Measurements from ENCODE around the gene MARCHF11. TPM values are rescaled to one million over a fixed set of nuclear protein-coding genes. Genes with fewer than 3 reads are reported as not detected.

The MARCHF11 gene
- total RNA-seq, 1 experiment from 2014 or later, result 2.1 TPM

DNA sequence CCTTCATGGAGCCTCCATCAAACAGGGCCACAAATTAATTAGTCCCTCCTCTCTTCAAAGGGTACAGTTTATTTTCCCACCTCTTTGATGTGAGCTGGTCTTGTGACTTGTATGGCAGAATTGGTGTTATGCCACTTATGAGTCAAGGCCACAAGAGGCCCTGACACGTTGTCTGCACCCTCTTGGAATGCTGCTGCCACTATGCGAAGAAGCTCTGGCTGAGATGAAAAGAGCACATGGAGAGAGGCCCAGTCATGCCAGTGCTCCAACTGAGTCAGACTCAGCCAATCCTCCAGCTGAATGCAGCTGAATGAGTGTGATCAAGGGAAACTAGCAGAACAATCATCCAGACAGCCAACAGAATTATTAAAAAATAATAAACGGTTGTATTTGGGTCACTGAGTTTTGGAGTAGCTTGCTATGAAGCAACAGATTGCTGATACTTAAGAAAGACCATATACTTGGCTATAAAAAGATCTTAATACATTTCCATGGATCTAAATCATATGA, 128.3 kb downstream of the MARCHF11 start:
- Histone ChIP-seq H3K4me3 (ENCODE audit: insufficient read depth, low read depth, low read length) (no peak overlapping the region), H3K36me3 (replicated peaks; ENCODE audit: control insufficient read depth, insufficient read depth, low read length) (no peaks in the 10 kb centered on the region), H3K27me3 (ENCODE audit: control insufficient read depth, insufficient read depth, low read length) (no peaks in the 10 kb centered on the region)
- DNase-seq, result no peak

DNA sequence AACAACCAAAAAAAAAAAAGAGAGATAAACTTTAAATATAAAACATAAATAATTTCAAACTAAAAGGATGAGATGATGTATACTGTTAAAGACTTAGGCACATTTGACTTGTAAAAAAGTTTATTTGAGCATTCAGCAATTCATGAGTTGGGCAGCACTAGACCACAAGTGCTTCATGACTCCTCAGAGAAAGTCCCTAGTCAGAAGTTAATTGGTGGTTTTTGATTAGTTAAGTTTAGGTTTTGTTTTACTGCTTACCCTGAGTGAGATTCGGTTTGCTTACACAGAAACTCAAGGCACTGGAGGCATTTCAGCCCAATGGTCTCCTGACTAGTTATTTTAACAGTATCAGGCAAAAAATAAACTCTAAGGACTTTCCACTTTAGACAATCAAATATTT, 129.2 kb downstream of the MARCHF11 start:
- Histone ChIP-seq H3K4me3 (ENCODE audit: insufficient read depth, low read depth, low read length) (no peak overlapping the region), H3K36me3 (replicated peaks; ENCODE audit: control insufficient read depth, insufficient read depth, low read length) (no peaks in the 10 kb centered on the region), H3K27me3 (ENCODE audit: control insufficient read depth, insufficient read depth, low read length) (no peaks in the 10 kb centered on the region)
- no peak for DNase-seq

GRCh38 chr5:16049761-16050160, 129.8 kb downstream of the MARCHF11 start:
- no peak for DNase-seq
- Histone ChIP-seq H3K27me3 (ENCODE audit: control insufficient read depth, insufficient read depth, low read length) (no peaks in the 10 kb centered on the region), H3K4me3 (ENCODE audit: insufficient read depth, low read depth, low read length) (no peak overlapping the region), H3K36me3 (replicated peaks; ENCODE audit: control insufficient read depth, insufficient read depth, low read length) (no peaks in the 10 kb centered on the region)

DNA sequence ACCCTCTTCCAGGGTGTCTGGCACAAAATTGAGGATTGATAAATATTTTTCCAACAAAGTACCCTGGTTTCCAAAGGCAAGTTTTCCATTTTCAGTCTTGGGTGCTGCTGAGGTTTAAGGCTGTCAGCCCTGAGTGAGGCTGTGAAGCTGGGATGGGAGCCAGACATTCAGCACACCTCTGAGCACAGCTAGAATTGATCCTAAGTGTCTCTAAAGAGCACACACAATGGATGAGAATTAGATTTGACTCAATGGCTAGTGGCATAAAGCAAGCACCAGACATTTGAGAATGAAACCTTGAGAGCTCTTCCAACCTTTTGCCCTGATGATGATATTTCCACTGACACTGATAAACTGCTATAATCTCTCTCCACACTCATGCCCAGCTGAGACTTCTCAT, 131.5 kb downstream of the MARCHF11 start:
- DNase-seq, result no peak
- Histone ChIP-seq H3K36me3 (replicated peaks; ENCODE audit: control insufficient read depth, insufficient read depth, low read length) (no peaks in the 10 kb centered on the region), H3K27me3 (ENCODE audit: control insufficient read depth, insufficient read depth, low read length) (no peaks in the 10 kb centered on the region), H3K4me3 (ENCODE audit: insufficient read depth, low read depth, low read length) (no peak overlapping the region)

- H3K4me3 ChIP-seq (ENCODE audit: insufficient read depth, low read depth, low read length), result no peak overlapping the region
- no peak for DNase-seq
- H3K36me3 ChIP-seq (replicated peaks; ENCODE audit: control insufficient read depth, insufficient read depth, low read length), result no peaks in the 10 kb centered on the region
- no peaks in the 10 kb centered on the region for H3K27me3 ChIP-seq (ENCODE audit: control insufficient read depth, insufficient read depth, low read length)
Measured at GRCh38 chr5:16043349-16043965, 136.1 kb downstream of the MARCHF11 start.

DNA sequence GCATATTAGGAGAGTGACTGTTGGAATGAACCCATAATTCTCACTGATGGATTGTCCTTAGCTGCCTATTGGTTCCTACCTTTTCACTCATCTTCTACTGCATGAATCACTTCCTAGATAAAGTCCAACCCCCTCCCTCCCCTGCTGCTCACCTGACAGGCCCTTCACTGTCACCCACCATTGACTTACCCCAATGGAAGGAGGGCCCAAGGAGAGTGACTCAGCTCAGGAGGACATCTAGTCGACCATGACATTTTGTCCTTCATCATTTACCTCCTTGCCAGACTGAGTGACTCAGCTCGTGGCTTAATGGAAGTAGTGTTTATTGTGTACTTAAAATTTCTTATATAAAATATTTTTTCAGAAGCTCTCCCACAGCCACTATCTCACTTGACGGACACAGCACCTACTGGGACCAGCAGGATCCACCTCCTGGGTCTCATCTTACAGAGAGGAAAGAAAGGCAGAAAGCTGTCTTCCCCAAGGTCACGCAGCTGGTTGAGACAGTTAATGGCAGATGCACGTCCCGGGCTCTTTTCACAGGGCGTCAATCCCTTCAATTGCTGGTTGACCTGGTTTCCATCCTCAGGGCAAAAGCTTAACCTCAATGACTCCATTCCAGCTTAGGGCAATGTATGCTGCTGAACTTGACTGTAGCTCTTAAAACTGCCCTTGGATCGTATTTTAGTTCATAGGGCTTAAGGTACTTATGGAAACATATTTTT, 142.3 kb downstream of the MARCHF11 start:
- DNase-seq, result no peak
- Histone ChIP-seq H3K27me3 (ENCODE audit: control insufficient read depth, insufficient read depth, low read length) (no peaks in the 10 kb centered on the region), H3K4me3 (ENCODE audit: insufficient read depth, low read depth, low read length) (no peak overlapping the region), H3K36me3 (replicated peaks; ENCODE audit: control insufficient read depth, insufficient read depth, low read length) (no peaks in the 10 kb centered on the region)

- no peak for DNase-seq
- H3K36me3 ChIP-seq (replicated peaks; ENCODE audit: control insufficient read depth, insufficient read depth, low read length), result no peaks in the 10 kb centered on the region
- H3K4me3 ChIP-seq (ENCODE audit: insufficient read depth, low read depth, low read length), result no peak overlapping the region
- no peaks in the 10 kb centered on the region for H3K27me3 ChIP-seq (ENCODE audit: control insufficient read depth, insufficient read depth, low read length)
Measured at GRCh38 chr5:16034319-16035001, 145.1 kb downstream of the MARCHF11 start.

GRCh38 chr5:16033187-16033925, 146.2 kb downstream of the MARCHF11 start:
- no peaks in the 10 kb centered on the region for H3K27me3 ChIP-seq (ENCODE audit: control insufficient read depth, insufficient read depth, low read length)
- H3K36me3 ChIP-seq (replicated peaks; ENCODE audit: control insufficient read depth, insufficient read depth, low read length), result no peaks in the 10 kb centered on the region
- DNase-seq, result no peak
- no peak overlapping the region for H3K4me3 ChIP-seq (ENCODE audit: insufficient read depth, low read depth, low read length)

- Histone ChIP-seq H3K4me3 (ENCODE audit: insufficient read depth, low read depth, low read length) (no peak overlapping the region), H3K36me3 (replicated peaks; ENCODE audit: control insufficient read depth, insufficient read depth, low read length) (no peaks in the 10 kb centered on the region), H3K27me3 (ENCODE audit: control insufficient read depth, insufficient read depth, low read length) (no peaks in the 10 kb centered on the region)
- DNase-seq, result no peak
Measured at GRCh38 chr5:16028708-16029107, 150.9 kb downstream of the MARCHF11 start.

- Histone ChIP-seq H3K36me3 (replicated peaks; ENCODE audit: control insufficient read depth, insufficient read depth, low read length) (no peaks in the 10 kb centered on the region), H3K27me3 (ENCODE audit: control insufficient read depth, insufficient read depth, low read length) (no peaks in the 10 kb centered on the region), H3K4me3 (ENCODE audit: insufficient read depth, low read depth, low read length) (no peak overlapping the region)
- no peak for DNase-seq
Measured at GRCh38 chr5:16025681-16026080, 153.9 kb downstream of the MARCHF11 start.

GRCh38 chr5:16018970-16019369, 160.6 kb downstream of the MARCHF11 start:
- no peaks in the 10 kb centered on the region for H3K27me3 ChIP-seq (ENCODE audit: control insufficient read depth, insufficient read depth, low read length)
- no peaks in the 10 kb centered on the region for H3K36me3 ChIP-seq (replicated peaks; ENCODE audit: control insufficient read depth, insufficient read depth, low read length)
- DNase-seq, result no peak

DNA sequence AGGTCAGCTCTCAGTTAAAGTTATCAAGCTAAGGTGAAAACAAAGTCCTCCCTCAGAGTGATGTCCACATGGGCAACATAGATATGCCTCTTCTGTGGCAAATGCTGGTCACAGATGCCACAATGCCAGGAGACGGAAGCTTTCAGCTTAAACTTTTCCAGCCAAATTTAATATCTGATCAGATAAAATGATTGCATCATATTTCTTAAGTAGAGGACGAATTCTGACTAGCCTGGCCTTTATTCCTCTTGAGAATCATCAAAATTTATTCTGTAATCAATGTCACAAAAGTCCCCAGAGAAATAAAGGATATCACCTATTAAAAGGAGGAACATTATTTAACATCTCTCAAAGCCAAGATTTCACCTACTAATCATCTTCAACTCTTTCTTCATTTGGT, 161.9 kb downstream of the MARCHF11 start:
- H3K27me3 ChIP-seq (ENCODE audit: control insufficient read depth, insufficient read depth, low read length), result no peaks in the 10 kb centered on the region
- H3K4me3 ChIP-seq (ENCODE audit: insufficient read depth, low read depth, low read length), result no peak overlapping the region
- no peaks in the 10 kb centered on the region for H3K36me3 ChIP-seq (replicated peaks; ENCODE audit: control insufficient read depth, insufficient read depth, low read length)
- DNase-seq, result no peak

More at GRCh38 chr5:16018970-16019369, 160.6 kb downstream of the MARCHF11 start:
- no peak overlapping the region for H3K4me3 ChIP-seq (ENCODE audit: insufficient read depth, low read depth, low read length)
